Activated CD8-positive, alpha-beta memory T cell treated with anti-CD3 and anti-CD28 coated beads, Interleukin-2, amount 50 U/mL, for 1 hour (primary cell): ENCODE results near the gene MZT2A.
"Not testable (repeated sequence)": the region's sequence is repeated elsewhere in the genome, so short reads cannot be mapped to it uniquely, and the experiment has no call there.

Experiments
- DNase-seq: peaks from one replicate; pipeline ENCODE4 v3.0.0-alpha.2; 2020; ENCODE audit errors: extremely low read depth

The MZT2A gene, protein sequence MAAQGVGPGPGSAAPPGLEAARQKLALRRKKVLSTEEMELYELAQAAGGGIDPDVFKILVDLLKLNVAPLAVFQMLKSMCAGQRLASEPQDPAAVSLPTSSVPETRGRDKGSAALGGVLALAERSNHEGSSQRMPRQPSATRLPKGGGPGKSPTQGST

GRCh38 chr2:131492015-131492417 is at the start of gene MZT2A:
Gene MZT2A, minus strand, starts transcription at chr2:131492397. Its CDS starts 21 bp downstream, at chr2:131492376.
- DNase-seq, result not testable (repeated sequence)

- DNase-seq, result not testable (repeated sequence)
These were observed 46.7 kb upstream of the MZT2A start for GRCh38 chr2:131538856-131539255.

GRCh38 chr2:131536841-131537240 is 44.6 kb upstream of the MZT2A start:
- not testable (repeated sequence) for DNase-seq

- not testable (repeated sequence) for DNase-seq
These were observed 44.0 kb upstream of the MZT2A start for GRCh38 chr2:131535951-131536826.

DNA sequence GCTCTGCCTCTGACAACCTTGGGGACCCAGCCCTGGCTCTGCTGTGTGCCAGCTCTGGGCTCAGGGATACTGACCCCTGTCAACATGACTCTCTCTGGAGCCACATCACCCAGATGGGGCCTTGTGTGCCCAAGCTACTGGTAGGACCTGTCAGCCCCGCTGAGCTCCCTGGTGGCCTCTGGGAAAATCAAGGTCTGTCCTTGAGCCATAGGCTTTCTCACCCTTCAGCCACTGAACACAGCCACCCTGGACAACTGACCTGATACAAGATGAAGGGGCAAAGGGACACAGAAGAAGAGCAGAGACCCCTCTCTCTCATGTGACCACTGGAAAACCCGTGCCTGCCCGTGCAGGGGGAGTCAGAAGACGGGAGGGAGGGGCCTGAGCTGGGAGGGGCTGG is 43.3 kb upstream of the MZT2A start:
- DNase-seq, result no peak

- not testable (repeated sequence) for DNase-seq
These were observed 42.8 kb upstream of the MZT2A start for GRCh38 chr2:131534965-131535364.

GRCh38 chr2:131534317-131534672 is 42.1 kb upstream of the MZT2A start:
- DNase-seq, result not testable (repeated sequence)

GRCh38 chr2:131533609-131534316 is 41.6 kb upstream of the MZT2A start:
- not testable (repeated sequence) for DNase-seq

GRCh38 chr2:131532723-131533608 is 40.8 kb upstream of the MZT2A start:
- not testable (repeated sequence) for DNase-seq

GRCh38 chr2:131531547-131532185 is 39.5 kb upstream of the MZT2A start:
- DNase-seq, result not testable (repeated sequence)

DNA sequence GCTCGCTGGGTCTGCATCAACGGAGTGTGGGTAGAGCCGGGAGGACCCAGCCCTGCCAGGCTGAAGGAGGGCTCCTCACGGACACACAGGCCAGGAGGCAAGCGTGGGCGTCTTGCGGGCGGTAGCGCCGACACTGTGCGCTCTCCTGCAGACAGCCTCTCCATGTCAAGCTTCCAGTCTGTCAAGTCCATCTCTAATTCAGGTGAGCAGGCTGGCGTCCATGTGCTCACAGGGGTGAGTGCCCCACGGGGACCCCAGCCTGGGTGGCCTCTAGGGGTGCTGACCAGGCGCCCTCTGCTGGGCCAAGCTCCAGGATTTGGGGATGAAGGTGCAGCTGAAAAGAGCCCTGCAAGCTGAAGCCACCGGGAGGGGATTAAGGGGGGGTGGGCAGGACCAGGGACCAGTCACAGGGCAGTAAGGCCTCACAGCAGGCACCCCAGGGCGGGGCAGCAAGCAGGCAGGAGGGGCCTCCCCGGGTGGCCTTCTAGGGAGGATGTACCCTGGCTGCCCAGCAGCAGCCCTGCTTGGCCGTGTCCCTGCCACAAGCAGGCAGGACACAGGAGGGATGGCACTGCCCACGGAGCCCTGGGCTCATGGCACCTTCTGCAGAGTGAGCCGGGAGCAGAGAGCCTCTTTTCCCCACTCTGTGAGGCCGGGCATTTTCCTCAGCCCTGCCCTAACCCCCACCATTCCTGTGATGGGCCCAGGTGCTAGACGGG is 38.6 kb upstream of the MZT2A start:
- DNase-seq, result not testable (repeated sequence)

- DNase-seq, result not testable (repeated sequence)
These were observed 37.8 kb upstream of the MZT2A start for GRCh38 chr2:131529864-131530445.

GRCh38 chr2:131528981-131529863 is 37.0 kb upstream of the MZT2A start:
- DNase-seq, result not testable (repeated sequence)

DNA sequence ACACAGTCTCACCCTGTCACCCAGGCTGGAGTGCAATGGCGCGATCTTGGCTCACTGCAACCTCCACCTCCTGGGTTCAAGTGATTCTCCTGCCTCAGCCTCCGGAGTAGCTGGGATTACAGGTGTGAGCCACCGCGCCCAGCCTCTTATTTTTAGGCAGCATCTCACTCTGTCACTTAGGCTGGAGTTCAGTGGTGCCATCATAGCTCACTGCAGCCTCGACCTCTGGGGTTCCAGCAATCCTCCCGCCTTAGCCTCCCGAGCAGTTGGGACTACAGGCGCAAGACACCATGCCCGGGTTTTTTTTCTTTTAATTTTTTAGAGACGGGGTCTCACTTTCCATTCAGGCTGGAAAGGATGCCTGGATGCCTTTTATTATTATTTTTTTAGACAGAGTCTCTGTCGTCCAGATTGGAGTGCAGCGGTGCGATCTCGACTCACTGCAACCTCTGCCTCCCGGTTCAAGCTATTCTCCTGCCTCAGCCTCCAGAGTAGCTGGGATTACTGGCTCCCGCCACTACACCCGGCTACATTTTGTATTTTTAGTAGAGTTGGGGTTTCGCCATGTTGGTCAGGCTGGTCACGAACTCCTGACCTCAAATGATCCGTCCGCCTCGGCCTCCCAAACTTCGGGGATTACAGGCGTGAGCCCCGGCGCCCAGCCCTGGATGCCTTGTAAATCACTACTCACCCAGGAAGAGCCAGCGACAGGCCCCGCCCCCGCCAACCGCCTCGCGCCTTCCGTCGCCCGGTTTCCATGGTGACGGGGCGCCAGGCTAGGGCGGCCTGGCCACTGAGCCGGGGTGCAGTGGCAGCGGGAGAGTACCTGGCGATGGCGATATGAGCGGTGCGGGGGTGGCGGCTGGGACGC is 35.2 kb upstream of the MZT2A start, which contains the start of gene CCDC74A:
Gene CCDC74A, plus strand, starts transcription at position 758 of the 871 bp plus-strand sequence. Its CDS starts 83 bp downstream, at position 841.
- DNase-seq, result peak; percentile 39

DNA sequence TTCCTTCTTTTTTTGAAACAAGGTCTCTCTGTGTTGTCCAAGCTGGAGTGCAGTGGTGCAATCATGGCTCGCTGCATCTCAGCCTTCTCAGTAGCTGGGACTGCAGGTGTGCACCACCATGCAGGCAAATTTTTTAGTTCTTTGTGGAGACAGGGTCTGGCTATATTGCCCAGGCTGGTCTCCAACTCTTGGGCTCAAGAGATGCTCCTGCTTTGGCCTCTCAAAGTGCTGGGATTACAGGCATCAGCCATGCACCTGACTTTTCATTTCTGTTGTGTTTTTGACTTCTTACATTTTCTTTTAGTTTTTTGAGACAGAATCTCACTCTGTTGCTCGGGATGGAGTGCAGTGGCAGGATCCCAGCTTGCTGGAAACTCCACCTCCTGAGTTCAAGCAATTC is 33.1 kb upstream of the MZT2A start:
- DNase-seq, result not testable (repeated sequence)

DNA sequence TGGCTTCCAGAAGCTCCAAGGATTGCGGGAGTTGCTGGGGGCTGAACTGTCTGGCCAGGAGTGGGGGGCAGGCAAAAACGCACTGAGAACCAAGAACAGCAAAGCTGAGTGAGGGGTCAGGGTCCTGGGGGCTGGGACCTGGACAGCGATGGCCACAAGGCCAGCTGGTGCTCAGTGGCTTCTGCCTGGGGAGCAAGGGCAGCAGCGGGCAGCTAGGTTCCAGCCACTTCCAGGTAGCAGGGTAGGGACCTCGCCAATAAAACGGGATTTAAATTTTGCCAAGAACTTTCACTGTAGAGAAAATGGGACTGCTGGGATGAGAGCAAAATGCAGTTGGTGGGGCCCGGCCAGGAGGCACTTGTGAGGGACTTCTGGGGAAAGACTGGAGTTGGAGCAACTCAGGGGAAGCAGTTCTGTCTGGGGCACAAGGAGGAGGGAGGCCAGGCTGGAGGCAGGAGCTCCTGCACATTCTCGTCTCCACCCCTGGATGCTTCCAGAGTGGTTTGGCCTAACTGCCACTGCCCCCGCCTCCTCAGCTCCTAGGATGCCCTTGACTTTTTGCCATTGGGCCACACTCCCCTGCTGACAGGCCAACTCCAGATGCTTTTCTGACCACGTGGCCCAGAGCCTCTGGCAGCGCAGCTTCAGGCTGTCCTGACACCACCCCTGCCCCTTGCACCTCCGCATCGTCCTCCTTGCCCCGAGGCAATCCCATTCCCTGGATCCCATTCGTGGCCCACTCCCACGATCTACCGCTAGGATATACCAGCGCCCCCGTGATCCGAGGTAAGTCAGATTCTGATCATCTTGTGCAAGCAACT is 30.0 kb upstream of the MZT2A start:
- DNase-seq, result no peak

DNA sequence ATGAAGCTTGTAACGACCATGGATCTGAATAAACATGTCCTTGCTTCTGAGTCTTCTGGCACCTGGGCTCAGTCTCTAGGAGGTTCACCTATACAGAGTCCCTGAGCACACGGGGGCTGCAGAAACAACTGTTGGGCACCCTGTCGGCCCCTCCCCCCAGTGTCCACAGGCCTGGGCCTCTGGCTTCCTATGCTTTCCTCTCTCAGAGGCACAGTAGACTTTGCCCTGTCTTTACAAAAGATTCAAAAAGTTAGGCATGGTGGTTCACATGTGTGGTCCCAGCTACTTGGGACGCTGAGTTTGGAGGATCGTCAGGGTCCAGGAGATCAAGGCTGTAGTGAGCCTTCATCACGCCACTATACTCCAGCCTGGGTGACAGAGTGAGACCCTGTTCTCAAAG is 29.3 kb upstream of the MZT2A start:
- DNase-seq, result not testable (repeated sequence)
